Omental fat pad (tissue), 4 donors: ENCODE results near the gene NLRP9. TPM values are rescaled to one million over a fixed set of nuclear protein-coding genes. Genes with fewer than 3 reads are reported as not detected.

ENCODE experiments used
- ATAC-seq: fragments of 150-250 bp; one replicate; pipeline ENCODE4 v1.9.1; 2016; ENCODE audit warnings: mild to moderate bottlenecking, moderate library complexity; ENCODE audit not compliant: low FRiP score
- DNase-seq: peaks from one replicate; pipeline ENCODE4 v3.0.0-alpha.2; 2019; ENCODE audit warnings: low spot score
- CTCF ChIP-seq, 3 donors: fragments of 450-650 bp; IDR thresholded peaks; one replicate each; pipeline ENCODE4 v1.5.1; 2016 to 2017; ENCODE audit warnings: antibody characterized with exemption in 3 of 3, mild to moderate bottlenecking in 3 of 3, moderate library complexity in 2 of 3
- total RNA-seq, 4 donors: library from RNA; depleted of rRNA; stranded (reverse); fragments of >200 nt; gene quantifications; one replicate each; pipeline ENCODE4 v1.1.0, GENCODE V29; 2016

The NLRP9 gene
- total RNA-seq, 4 donors from 2014 or later = not detected

GRCh38 chr19:55695511-55696290 lies 42.5 kb downstream of the NLRP9 start:
- no peak for ATAC-seq
- DNase-seq = no peak

GRCh38 chr19:55694656-55695491 lies 43.3 kb downstream of the NLRP9 start:
- no peak for TF ChIP-seq CTCF (IDR thresholded peaks at IDR 0.05)
- DNase-seq (no peak), ATAC-seq (no peak)

More at GRCh38 chr19:55695511-55696290, 42.5 kb downstream of the NLRP9 start:
- no peak for TF ChIP-seq CTCF (IDR thresholded peaks at IDR 0.05)

- DNase-seq = no peak
- TF ChIP-seq CTCF (IDR thresholded peaks at IDR 0.05) = no peak
- ATAC-seq = no peak
These were observed 44.0 kb downstream of the NLRP9 start for GRCh38 chr19:55694241-55694655.

GRCh38 chr19:55693336-55693974 lies 44.7 kb downstream of the NLRP9 start:
- no peak for ATAC-seq
- TF ChIP-seq CTCF (IDR thresholded peaks at IDR 0.05) = no peak
- DNase-seq = no peak

GRCh38 chr19:55692681-55693081 lies 45.5 kb downstream of the NLRP9 start:
- no peak for TF ChIP-seq CTCF (IDR thresholded peaks at IDR 0.05)
- no peak for DNase-seq
- ATAC-seq = no peak

GRCh38 chr19:55691561-55692481 lies 46.4 kb downstream of the NLRP9 start:
- no peak for ATAC-seq
- no peak for DNase-seq
- TF ChIP-seq CTCF (IDR thresholded peaks at IDR 0.05) = no peak
